Measurements from ENCODE around the gene C7orf25.

DNA sequence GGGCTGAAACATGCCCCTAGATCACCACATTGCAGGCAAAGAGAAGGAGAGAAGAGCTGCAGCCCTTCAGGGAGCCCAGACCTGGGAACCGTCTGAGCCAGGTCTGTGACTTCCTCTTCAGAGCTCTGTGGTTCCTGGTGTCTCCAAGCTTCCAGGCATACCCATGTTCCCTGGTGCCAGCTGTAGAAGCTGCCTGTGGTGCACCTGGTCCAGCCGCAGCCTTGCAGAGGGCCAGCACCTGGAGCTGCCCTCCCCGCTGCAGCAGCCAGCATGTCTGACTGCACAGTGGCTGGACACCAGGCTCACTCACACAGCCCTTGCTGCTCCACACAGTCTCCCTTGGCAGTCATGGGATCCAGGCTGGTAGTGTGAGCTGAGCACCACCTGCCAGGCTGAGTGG is 33.6 kb downstream of the C7orf25 start:
- TF ChIP-seq, protein P1, sequence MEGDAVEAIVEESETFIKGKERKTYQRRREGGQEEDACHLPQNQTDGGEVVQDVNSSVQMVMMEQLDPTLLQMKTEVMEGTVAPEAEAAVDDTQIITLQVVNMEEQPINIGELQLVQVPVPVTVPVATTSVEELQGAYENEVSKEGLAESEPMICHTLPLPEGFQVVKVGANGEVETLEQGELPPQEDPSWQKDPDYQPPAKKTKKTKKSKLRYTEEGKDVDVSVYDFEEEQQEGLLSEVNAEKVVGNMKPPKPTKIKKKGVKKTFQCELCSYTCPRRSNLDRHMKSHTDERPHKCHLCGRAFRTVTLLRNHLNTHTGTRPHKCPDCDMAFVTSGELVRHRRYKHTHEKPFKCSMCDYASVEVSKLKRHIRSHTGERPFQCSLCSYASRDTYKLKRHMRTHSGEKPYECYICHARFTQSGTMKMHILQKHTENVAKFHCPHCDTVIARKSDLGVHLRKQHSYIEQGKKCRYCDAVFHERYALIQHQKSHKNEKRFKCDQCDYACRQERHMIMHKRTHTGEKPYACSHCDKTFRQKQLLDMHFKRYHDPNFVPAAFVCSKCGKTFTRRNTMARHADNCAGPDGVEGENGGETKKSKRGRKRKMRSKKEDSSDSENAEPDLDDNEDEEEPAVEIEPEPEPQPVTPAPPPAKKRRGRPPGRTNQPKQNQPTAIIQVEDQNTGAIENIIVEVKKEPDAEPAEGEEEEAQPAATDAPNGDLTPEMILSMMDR (conservative IDR thresholded peaks at IDR 0.05 in 1 of 2, IDR thresholded peaks at IDR 0.05 in 1 of 2; ENCODE audit: low read depth in 1 of 2, low read length in 2 of 2), result no peak
- TF ChIP-seq EZH2 (IDR thresholded peaks at IDR 0.05; ENCODE audit: low read length, missing control alignments), result no peak
